Measurements from ENCODE around the gene ZMAT3. TPM values are rescaled to one million over a fixed set of nuclear protein-coding genes. Genes with fewer than 3 reads are reported as not detected.

Gene ZMAT3
- total and polyA plus RNA-seq, 2 of the 8 experiments (the other 6 are each of a cell fraction or from before 2014, with no cell fraction given) = 5.0 to 9.2 TPM

DNA sequence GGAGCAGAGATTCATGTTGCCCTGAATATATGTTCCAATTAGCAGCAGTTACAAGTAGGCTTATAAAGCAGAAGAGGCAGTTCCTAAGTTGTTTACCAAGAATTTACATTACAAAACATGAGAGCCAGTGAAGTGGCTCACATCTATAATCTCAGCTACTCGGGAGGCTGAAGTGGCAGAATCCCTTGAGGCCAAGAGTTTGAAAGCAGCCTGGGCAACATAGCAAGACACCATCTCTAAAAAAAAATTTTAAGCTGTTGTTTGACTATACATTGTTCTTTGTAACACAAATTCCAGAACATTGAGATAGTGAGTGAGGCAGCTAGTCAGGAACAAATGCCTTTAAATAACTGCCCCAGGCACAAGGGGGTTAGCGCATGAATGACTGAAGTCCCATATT is 10.3 kb upstream of the ZMAT3 start (continued):
- TF ChIP-seq, protein P1, sequence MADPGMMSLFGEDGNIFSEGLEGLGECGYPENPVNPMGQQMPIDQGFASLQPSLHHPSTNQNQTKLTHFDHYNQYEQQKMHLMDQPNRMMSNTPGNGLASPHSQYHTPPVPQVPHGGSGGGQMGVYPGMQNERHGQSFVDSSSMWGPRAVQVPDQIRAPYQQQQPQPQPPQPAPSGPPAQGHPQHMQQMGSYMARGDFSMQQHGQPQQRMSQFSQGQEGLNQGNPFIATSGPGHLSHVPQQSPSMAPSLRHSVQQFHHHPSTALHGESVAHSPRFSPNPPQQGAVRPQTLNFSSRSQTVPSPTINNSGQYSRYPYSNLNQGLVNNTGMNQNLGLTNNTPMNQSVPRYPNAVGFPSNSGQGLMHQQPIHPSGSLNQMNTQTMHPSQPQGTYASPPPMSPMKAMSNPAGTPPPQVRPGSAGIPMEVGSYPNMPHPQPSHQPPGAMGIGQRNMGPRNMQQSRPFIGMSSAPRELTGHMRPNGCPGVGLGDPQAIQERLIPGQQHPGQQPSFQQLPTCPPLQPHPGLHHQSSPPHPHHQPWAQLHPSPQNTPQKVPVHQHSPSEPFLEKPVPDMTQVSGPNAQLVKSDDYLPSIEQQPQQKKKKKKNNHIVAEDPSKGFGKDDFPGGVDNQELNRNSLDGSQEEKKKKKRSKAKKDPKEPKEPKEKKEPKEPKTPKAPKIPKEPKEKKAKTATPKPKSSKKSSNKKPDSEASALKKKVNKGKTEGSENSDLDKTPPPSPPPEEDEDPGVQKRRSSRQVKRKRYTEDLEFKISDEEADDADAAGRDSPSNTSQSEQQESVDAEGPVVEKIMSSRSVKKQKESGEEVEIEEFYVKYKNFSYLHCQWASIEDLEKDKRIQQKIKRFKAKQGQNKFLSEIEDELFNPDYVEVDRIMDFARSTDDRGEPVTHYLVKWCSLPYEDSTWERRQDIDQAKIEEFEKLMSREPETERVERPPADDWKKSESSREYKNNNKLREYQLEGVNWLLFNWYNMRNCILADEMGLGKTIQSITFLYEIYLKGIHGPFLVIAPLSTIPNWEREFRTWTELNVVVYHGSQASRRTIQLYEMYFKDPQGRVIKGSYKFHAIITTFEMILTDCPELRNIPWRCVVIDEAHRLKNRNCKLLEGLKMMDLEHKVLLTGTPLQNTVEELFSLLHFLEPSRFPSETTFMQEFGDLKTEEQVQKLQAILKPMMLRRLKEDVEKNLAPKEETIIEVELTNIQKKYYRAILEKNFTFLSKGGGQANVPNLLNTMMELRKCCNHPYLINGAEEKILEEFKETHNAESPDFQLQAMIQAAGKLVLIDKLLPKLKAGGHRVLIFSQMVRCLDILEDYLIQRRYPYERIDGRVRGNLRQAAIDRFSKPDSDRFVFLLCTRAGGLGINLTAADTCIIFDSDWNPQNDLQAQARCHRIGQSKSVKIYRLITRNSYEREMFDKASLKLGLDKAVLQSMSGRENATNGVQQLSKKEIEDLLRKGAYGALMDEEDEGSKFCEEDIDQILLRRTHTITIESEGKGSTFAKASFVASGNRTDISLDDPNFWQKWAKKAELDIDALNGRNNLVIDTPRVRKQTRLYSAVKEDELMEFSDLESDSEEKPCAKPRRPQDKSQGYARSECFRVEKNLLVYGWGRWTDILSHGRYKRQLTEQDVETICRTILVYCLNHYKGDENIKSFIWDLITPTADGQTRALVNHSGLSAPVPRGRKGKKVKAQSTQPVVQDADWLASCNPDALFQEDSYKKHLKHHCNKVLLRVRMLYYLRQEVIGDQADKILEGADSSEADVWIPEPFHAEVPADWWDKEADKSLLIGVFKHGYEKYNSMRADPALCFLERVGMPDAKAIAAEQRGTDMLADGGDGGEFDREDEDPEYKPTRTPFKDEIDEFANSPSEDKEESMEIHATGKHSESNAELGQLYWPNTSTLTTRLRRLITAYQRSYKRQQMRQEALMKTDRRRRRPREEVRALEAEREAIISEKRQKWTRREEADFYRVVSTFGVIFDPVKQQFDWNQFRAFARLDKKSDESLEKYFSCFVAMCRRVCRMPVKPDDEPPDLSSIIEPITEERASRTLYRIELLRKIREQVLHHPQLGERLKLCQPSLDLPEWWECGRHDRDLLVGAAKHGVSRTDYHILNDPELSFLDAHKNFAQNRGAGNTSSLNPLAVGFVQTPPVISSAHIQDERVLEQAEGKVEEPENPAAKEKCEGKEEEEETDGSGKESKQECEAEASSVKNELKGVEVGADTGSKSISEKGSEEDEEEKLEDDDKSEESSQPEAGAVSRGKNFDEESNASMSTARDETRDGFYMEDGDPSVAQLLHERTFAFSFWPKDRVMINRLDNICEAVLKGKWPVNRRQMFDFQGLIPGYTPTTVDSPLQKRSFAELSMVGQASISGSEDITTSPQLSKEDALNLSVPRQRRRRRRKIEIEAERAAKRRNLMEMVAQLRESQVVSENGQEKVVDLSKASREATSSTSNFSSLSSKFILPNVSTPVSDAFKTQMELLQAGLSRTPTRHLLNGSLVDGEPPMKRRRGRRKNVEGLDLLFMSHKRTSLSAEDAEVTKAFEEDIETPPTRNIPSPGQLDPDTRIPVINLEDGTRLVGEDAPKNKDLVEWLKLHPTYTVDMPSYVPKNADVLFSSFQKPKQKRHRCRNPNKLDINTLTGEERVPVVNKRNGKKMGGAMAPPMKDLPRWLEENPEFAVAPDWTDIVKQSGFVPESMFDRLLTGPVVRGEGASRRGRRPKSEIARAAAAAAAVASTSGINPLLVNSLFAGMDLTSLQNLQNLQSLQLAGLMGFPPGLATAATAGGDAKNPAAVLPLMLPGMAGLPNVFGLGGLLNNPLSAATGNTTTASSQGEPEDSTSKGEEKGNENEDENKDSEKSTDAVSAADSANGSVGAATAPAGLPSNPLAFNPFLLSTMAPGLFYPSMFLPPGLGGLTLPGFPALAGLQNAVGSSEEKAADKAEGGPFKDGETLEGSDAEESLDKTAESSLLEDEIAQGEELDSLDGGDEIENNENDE (IDR thresholded peaks at IDR 0.05; ENCODE audit: insufficient replicate concordance, low read length) = no peak
- TF ChIP-seq SRF (IDR thresholded peaks at IDR 0.05; ENCODE audit: low read depth, low read length) (no peak), RBBP5 (IDR thresholded peaks at IDR 0.05; ENCODE audit: borderline replicate concordance, low read depth, low read length) (no peak), CHD2 (IDR thresholded peaks at IDR 0.05; ENCODE audit: low read length) (no peak), KDM1A (IDR thresholded peaks at IDR 0.05; ENCODE audit: borderline replicate concordance, low read length) (peak; percentile 62; the same call in 1 of the 2 replicates), TBP (IDR thresholded peaks at IDR 0.05; ENCODE audit: low read depth, low read length) (no peak), POU5F1 (IDR thresholded peaks at IDR 0.05; ENCODE audit: low read depth, low read length) (0 out of 2 replicates have a peak, but pooled peaks have one; percentile 1), HDAC6 (IDR thresholded peaks at IDR 0.05; ENCODE audit: low read depth, low read length) (no peak)
